SIG-M5 treated with dmso at 0.1 percent for 504 hours (cell line): ENCODE measurements around the gene GSN.

Source experiments
- DNase-seq: peaks from one replicate; lab custom pipeline; 2025; ENCODE audit not compliant: unreplicated experiment; lab: John Stamatoyannopoulos, UW

The GSN gene

GRCh38 chr9:121267689-121268597, at the start of gene GSN:
Gene GSN, plus strand, starts transcription at chr9:121268162. Its CDS starts 33,810 bp downstream, at chr9:121301972.
- peak; percentile 29 for DNase-seq

GRCh38 chr9:121218357-121219027, 49.5 kb upstream of the GSN start:
- no peak for DNase-seq

- DNase-seq = no peak
Observed at GRCh38 chr9:121219530-121219929, 48.4 kb upstream of the GSN start.

GRCh38 chr9:121220996-121221663, 46.8 kb upstream of the GSN start:
- no peak for DNase-seq

- DNase-seq = no peak
Observed at GRCh38 chr9:121221664-121222055, 46.3 kb upstream of the GSN start.

GRCh38 chr9:121222524-121223171, 45.3 kb upstream of the GSN start:
- DNase-seq = peak; percentile 42

- DNase-seq = no peak
Observed at GRCh38 chr9:121225240-121225639, 42.7 kb upstream of the GSN start.

- no peak for DNase-seq
Observed at GRCh38 chr9:121226175-121226574, 41.8 kb upstream of the GSN start.

GRCh38 chr9:121227862-121228261, 40.1 kb upstream of the GSN start:
- DNase-seq = no peak

- DNase-seq = no peak
Observed at GRCh38 chr9:121230256-121230655, 37.7 kb upstream of the GSN start.

- no peak for DNase-seq
Observed at GRCh38 chr9:121232251-121232650, 35.7 kb upstream of the GSN start.

GRCh38 chr9:121233906-121234831, 33.8 kb upstream of the GSN start:
- no peak for DNase-seq

- DNase-seq = no peak
Observed at GRCh38 chr9:121234832-121235161, 33.2 kb upstream of the GSN start.

- DNase-seq = no peak
Observed at GRCh38 chr9:121235512-121235911, 32.5 kb upstream of the GSN start.

- no peak for DNase-seq
Observed at GRCh38 chr9:121237916-121238315, 30.0 kb upstream of the GSN start.

GRCh38 chr9:121239071-121239470, 28.9 kb upstream of the GSN start:
- DNase-seq = no peak

- DNase-seq = no peak
Observed at GRCh38 chr9:121239851-121240250, 28.1 kb upstream of the GSN start.

GRCh38 chr9:121240472-121241135, 27.4 kb upstream of the GSN start:
- no peak for DNase-seq

GRCh38 chr9:121242219-121242958, 25.6 kb upstream of the GSN start:
- no peak for DNase-seq
